ENCODE data around the gene SCRT2. TPM values are rescaled to one million over a fixed set of nuclear protein-coding genes. Genes with fewer than 3 reads are reported as not detected.

Gene SCRT2
- polyA plus RNA-seq, 1 donor from 2014 or later = 2.5 TPM

DNA sequence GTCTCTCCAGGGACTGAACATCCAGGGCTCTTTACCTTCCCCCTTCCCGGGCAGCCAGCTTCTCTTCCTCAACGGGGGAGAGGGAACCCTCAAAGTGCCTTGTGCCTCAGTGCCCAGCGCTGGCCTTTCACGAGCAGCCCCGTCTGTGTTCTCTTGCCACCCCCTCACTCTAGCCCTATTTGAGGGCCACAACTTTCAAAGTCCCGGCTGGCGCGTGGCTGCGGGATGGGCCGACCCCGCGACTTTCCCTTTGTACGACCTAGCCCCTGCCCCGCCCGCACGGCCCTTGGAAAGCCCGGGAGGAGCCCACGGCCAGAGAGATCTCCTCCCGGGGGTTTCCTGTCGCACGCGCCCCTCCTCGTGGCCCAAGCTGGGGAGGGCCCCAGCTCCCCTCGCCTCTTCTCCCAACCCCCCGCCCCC is 559 bp downstream of the SCRT2 start:
- no peaks in the 10 kb centered on the region for H3K9me3 ChIP-seq (ENCODE audit: low read length)
- TF ChIP-seq EP300 (conservative IDR thresholded peaks at IDR 0.05; ENCODE audit: poor library complexity, severe bottlenecking) = no peak
- TF ChIP-seq, protein P1, sequence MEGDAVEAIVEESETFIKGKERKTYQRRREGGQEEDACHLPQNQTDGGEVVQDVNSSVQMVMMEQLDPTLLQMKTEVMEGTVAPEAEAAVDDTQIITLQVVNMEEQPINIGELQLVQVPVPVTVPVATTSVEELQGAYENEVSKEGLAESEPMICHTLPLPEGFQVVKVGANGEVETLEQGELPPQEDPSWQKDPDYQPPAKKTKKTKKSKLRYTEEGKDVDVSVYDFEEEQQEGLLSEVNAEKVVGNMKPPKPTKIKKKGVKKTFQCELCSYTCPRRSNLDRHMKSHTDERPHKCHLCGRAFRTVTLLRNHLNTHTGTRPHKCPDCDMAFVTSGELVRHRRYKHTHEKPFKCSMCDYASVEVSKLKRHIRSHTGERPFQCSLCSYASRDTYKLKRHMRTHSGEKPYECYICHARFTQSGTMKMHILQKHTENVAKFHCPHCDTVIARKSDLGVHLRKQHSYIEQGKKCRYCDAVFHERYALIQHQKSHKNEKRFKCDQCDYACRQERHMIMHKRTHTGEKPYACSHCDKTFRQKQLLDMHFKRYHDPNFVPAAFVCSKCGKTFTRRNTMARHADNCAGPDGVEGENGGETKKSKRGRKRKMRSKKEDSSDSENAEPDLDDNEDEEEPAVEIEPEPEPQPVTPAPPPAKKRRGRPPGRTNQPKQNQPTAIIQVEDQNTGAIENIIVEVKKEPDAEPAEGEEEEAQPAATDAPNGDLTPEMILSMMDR (IDR thresholded peaks at IDR 0.05; ENCODE audit: poor library complexity, severe bottlenecking) = no peak
- no peak for TF ChIP-seq SMC3 (conservative IDR thresholded peaks at IDR 0.05; ENCODE audit: poor library complexity)
- TF ChIP-seq TAF1 (IDR thresholded peaks at IDR 0.05; ENCODE audit: low read depth) = no peak
- TF ChIP-seq RAD21 (conservative IDR thresholded peaks at IDR 0.05) = no peak
- no peak for TF ChIP-seq POLR2AphosphoS5 (IDR thresholded peaks at IDR 0.05)
- TF ChIP-seq, protein P2, sequence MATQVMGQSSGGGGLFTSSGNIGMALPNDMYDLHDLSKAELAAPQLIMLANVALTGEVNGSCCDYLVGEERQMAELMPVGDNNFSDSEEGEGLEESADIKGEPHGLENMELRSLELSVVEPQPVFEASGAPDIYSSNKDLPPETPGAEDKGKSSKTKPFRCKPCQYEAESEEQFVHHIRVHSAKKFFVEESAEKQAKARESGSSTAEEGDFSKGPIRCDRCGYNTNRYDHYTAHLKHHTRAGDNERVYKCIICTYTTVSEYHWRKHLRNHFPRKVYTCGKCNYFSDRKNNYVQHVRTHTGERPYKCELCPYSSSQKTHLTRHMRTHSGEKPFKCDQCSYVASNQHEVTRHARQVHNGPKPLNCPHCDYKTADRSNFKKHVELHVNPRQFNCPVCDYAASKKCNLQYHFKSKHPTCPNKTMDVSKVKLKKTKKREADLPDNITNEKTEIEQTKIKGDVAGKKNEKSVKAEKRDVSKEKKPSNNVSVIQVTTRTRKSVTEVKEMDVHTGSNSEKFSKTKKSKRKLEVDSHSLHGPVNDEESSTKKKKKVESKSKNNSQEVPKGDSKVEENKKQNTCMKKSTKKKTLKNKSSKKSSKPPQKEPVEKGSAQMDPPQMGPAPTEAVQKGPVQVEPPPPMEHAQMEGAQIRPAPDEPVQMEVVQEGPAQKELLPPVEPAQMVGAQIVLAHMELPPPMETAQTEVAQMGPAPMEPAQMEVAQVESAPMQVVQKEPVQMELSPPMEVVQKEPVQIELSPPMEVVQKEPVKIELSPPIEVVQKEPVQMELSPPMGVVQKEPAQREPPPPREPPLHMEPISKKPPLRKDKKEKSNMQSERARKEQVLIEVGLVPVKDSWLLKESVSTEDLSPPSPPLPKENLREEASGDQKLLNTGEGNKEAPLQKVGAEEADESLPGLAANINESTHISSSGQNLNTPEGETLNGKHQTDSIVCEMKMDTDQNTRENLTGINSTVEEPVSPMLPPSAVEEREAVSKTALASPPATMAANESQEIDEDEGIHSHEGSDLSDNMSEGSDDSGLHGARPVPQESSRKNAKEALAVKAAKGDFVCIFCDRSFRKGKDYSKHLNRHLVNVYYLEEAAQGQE (IDR thresholded peaks at IDR 0.05; ENCODE audit: borderline replicate concordance) = no peak
- no peak for TF ChIP-seq EZH2 (IDR thresholded peaks at IDR 0.05; ENCODE audit: borderline replicate concordance, insufficient read depth, low read length, poor library complexity, severe bottlenecking)
- no peak for TF ChIP-seq MXI1 (conservative IDR thresholded peaks at IDR 0.05; ENCODE audit: poor library complexity, severe bottlenecking)
- H3F3A ChIP-seq (ENCODE audit: insufficient read depth, low read length, poor library complexity, severe bottlenecking) = no peaks in the 10 kb centered on the region
- peaks cover 13% of the 10 kb centered on the region for H4K20me1 ChIP-seq (ENCODE audit: insufficient read depth)
- H3K79me2 ChIP-seq (replicated peaks; ENCODE audit: insufficient read depth, low read length) = peaks cover 70% of the 10 kb centered on the region
- peak overlapping the region; percentile 98 for H3K4me3 ChIP-seq (ENCODE audit: low read length)
- H3K36me3 ChIP-seq (ENCODE audit: insufficient read depth, low read length) = no peaks in the 10 kb centered on the region
- H3K9ac ChIP-seq (ENCODE audit: low read length) = peak overlapping the region; percentile 99
- peak overlapping the region; percentile 96 for H3K4me2 ChIP-seq (ENCODE audit: low read length)
- H3K9me2 ChIP-seq (ENCODE audit: insufficient read depth, low read length) = no peaks in the 10 kb centered on the region
- H2AFZ ChIP-seq (ENCODE audit: low read depth, low read length) = no peak overlapping the region
- H3K27ac ChIP-seq (ENCODE audit: low read length) = peak overlapping the region; percentile 99
- no peaks in the 10 kb centered on the region for H3K27me3 ChIP-seq (ENCODE audit: insufficient read depth, low read depth, low read length)

DNA sequence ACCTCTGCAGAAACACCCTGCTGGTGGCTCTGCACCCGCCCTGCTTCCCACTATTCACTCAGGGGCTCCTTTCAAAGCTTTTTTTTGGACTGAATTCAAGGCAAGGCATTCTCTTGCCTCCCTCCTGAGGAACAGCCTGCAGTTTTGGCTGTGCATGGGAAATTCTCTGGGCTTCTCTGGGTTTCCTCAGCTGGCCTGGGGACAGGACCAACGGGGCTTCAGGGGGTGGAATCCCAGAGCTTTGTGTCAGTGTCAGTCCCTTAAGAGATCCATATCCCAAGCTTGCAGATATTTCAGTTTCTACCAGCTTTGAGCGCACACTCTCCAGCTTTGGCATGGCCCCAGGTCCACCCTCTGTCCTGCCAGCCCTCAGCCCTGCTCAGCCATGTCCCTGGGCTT is 2.0 kb downstream of the SCRT2 start:
- no peaks in the 10 kb centered on the region for H3K9me2 ChIP-seq (ENCODE audit: insufficient read depth, low read length)
- peak overlapping the region; percentile 99 for H3K27ac ChIP-seq (ENCODE audit: low read length)
- no peaks in the 10 kb centered on the region for H3F3A ChIP-seq (ENCODE audit: insufficient read depth, low read length, poor library complexity, severe bottlenecking)
- H4K20me1 ChIP-seq (ENCODE audit: insufficient read depth) = peaks cover 24% of the 10 kb centered on the region
- peak overlapping the region; percentile 96 for H3K4me2 ChIP-seq (ENCODE audit: low read length)
- peak overlapping the region; percentile 99 for H3K9ac ChIP-seq (ENCODE audit: low read length)
- H3K79me2 ChIP-seq (replicated peaks; ENCODE audit: insufficient read depth, low read length) = peaks cover 74% of the 10 kb centered on the region
- no peak overlapping the region for H2AFZ ChIP-seq (ENCODE audit: low read depth, low read length)
- TF ChIP-seq RAD21 (conservative IDR thresholded peaks at IDR 0.05) (no peak), TAF1 (IDR thresholded peaks at IDR 0.05; ENCODE audit: low read depth) (no peak), MXI1 (conservative IDR thresholded peaks at IDR 0.05; ENCODE audit: poor library complexity, severe bottlenecking) (no peak), EP300 (conservative IDR thresholded peaks at IDR 0.05; ENCODE audit: poor library complexity, severe bottlenecking) (no peak), SMC3 (conservative IDR thresholded peaks at IDR 0.05; ENCODE audit: poor library complexity) (no peak), POLR2AphosphoS5 (IDR thresholded peaks at IDR 0.05) (no peak), EZH2 (IDR thresholded peaks at IDR 0.05; ENCODE audit: borderline replicate concordance, insufficient read depth, low read length, poor library complexity, severe bottlenecking) (no peak)
- TF ChIP-seq, protein P2 (IDR thresholded peaks at IDR 0.05; ENCODE audit: borderline replicate concordance) = no peak
- TF ChIP-seq, protein P1 (IDR thresholded peaks at IDR 0.05; ENCODE audit: poor library complexity, severe bottlenecking) = no peak
- H3K27me3 ChIP-seq (ENCODE audit: insufficient read depth, low read depth, low read length) = no peaks in the 10 kb centered on the region
- no peaks in the 10 kb centered on the region for H3K9me3 ChIP-seq (ENCODE audit: low read length)
- H3K36me3 ChIP-seq (ENCODE audit: insufficient read depth, low read length) = no peaks in the 10 kb centered on the region
- H3K4me3 ChIP-seq (ENCODE audit: low read length) = peak overlapping the region; percentile 98
